H9 (cell line): Measurements from ENCODE around the gene XPC. TPM values are rescaled to one million over a fixed set of nuclear protein-coding genes. Genes with fewer than 3 reads are reported as not detected.

Source experiments
- DNase-seq: peaks from one replicate; pipeline ENCODE4 v3.0.0-alpha.2; 2017
- H2AFZ ChIP-seq: one replicate; pipeline ENCODE4 v1.6.1; 2013; ENCODE audit warnings: mild to moderate bottlenecking, low read length, control low read depth, moderate library complexity
- H2AK5ac ChIP-seq: 2 replicates; pipeline ENCODE4 v1.6.1; 2013; ENCODE audit warnings: low read length, control low read depth, mixed read lengths; ENCODE audit not compliant: insufficient read length
- H2BK120ac ChIP-seq: one replicate; pipeline ENCODE4 v1.6.1; 2013; ENCODE audit warnings: low read depth, mild to moderate bottlenecking, low read length, control low read depth, inconsistent platforms; ENCODE audit not compliant: poor library complexity, severe bottlenecking
- H2BK12ac ChIP-seq: 2 replicates; pipeline ENCODE4 v1.6.1; 2013; ENCODE audit warnings: low read length, control low read depth, mixed read lengths, low read depth; ENCODE audit not compliant: insufficient read length
- H2BK15ac ChIP-seq: 2 replicates; pipeline ENCODE4 v1.6.1; 2013; ENCODE audit warnings: low read depth, low read length, control low read depth
- H2BK20ac ChIP-seq: one replicate; pipeline ENCODE4 v1.6.1; 2013; ENCODE audit warnings: low read depth, mild to moderate bottlenecking, low read length, control low read depth, inconsistent platforms; ENCODE audit not compliant: poor library complexity, severe bottlenecking
- H2BK5ac ChIP-seq: 2 replicates; pipeline ENCODE4 v1.6.1; 2013; ENCODE audit warnings: low read length, control low read depth, mixed read lengths; ENCODE audit not compliant: insufficient read length
- H3K14ac ChIP-seq: 2 replicates; pipeline ENCODE4 v1.6.1; 2013; ENCODE audit warnings: low read length, control low read depth; ENCODE audit not compliant: insufficient read depth
- H3K18ac ChIP-seq: 2 replicates; pipeline ENCODE4 v1.6.1; 2013; ENCODE audit warnings: low read depth, mild to moderate bottlenecking, mixed read lengths, low read length, control low read depth; ENCODE audit not compliant: insufficient read length
- H3K23ac ChIP-seq: 2 replicates; pipeline ENCODE4 v1.6.1; 2013; ENCODE audit warnings: low read length, control low read depth, mixed read lengths, low read depth; ENCODE audit not compliant: insufficient read length
- H3K23me2 ChIP-seq: 2 replicates; pipeline ENCODE4 v1.6.1; 2013; ENCODE audit warnings: low read depth, mild to moderate bottlenecking, mixed read lengths, low read length, control low read depth; ENCODE audit not compliant: insufficient read length, poor library complexity, severe bottlenecking
- H3K27ac ChIP-seq: 2 replicates; pipeline ENCODE4 v1.5.1; 2013; ENCODE audit warnings: low read length, control low read depth, mixed read lengths, low read depth; ENCODE audit not compliant: insufficient read length
- H3K27me3 ChIP-seq: 2 replicates; pipeline ENCODE4 v1.6.1; 2013; ENCODE audit warnings: low read length, control low read depth, inconsistent platforms; ENCODE audit not compliant: insufficient read depth
- H3K4ac ChIP-seq: 2 replicates; pipeline ENCODE4 v1.6.1; 2013; ENCODE audit warnings: low read depth, mild to moderate bottlenecking, control low read depth, inconsistent platforms, low read length, moderate library complexity
- H3K4me1 ChIP-seq: 2 replicates; pipeline ENCODE4 v1.6.1; 2013; ENCODE audit warnings: low read length, control low read depth, inconsistent platforms; ENCODE audit not compliant: insufficient read depth
- H3K4me2 ChIP-seq: 2 replicates; pipeline ENCODE4 v1.6.1; 2013; ENCODE audit warnings: low read length, control low read depth, mixed read lengths; ENCODE audit not compliant: insufficient read length, insufficient read depth
- H3K56ac ChIP-seq: 2 replicates; pipeline ENCODE4 v1.6.1; 2013; ENCODE audit warnings: low read depth, mild to moderate bottlenecking, mixed read lengths, low read length, control low read depth; ENCODE audit not compliant: insufficient read length
- H3K79me1 ChIP-seq: 2 replicates; pipeline ENCODE4 v1.6.1; 2013; ENCODE audit warnings: low read depth, mild to moderate bottlenecking, moderate library complexity, low read length, control low read depth, inconsistent platforms; ENCODE audit not compliant: insufficient read depth, poor library complexity, severe bottlenecking
- H3K79me2 ChIP-seq: 2 replicates; pipeline ENCODE4 v1.6.1; 2013; ENCODE audit warnings: low read length, control low read depth, inconsistent platforms; ENCODE audit not compliant: insufficient read depth
- H3K9ac ChIP-seq: 2 replicates; pipeline ENCODE4 v1.6.1; 2013; ENCODE audit warnings: low read length, control low read depth, mixed read lengths; ENCODE audit not compliant: insufficient read length; ENCODE audit errors: extremely low read depth
- H3K9me3 ChIP-seq: one replicate; pipeline ENCODE4 v1.6.1; 2013; ENCODE audit warnings: low read depth, low read length, inconsistent platforms; ENCODE audit not compliant: control insufficient read depth
- H3T11ph ChIP-seq: one replicate; pipeline ENCODE4 v1.6.1; 2013; ENCODE audit warnings: mild to moderate bottlenecking, low read length, control low read depth, inconsistent platforms
- H4K20me1 ChIP-seq: one replicate; pipeline ENCODE4 v1.6.1; 2013; ENCODE audit not compliant: control insufficient read depth, insufficient read length, insufficient read depth
- H4K5ac ChIP-seq: 2 replicates; pipeline ENCODE4 v1.6.1; 2013; ENCODE audit warnings: low read depth, mild to moderate bottlenecking, mixed read lengths, low read length, control low read depth; ENCODE audit not compliant: insufficient read length
- H4K8ac ChIP-seq: replicated peaks from 2 replicates; pipeline ENCODE4 v1.6.1; 2013; ENCODE audit warnings: low read length, control low read depth, mixed read lengths, low read depth; ENCODE audit not compliant: insufficient read length
- H4K91ac ChIP-seq: 2 replicates; pipeline ENCODE4 v1.6.1; 2013; ENCODE audit warnings: low read depth, mild to moderate bottlenecking, moderate library complexity, mixed read lengths, low read length, control low read depth; ENCODE audit not compliant: insufficient read length
- H3K27ac Mint-ChIP-seq, 3 experiments: 2 replicates in 2 of 3; 3 replicates in 1 of 3; pipeline ENCODE4 v1.8.0; 2020 to 2021; ENCODE audit warnings: mixed read lengths in 3 of 3, mild to moderate bottlenecking in 1 of 3, moderate library complexity in 1 of 3
- H3K27me3 Mint-ChIP-seq: 2 replicates; pipeline ENCODE4 v1.8.0; 2021; ENCODE audit warnings: low read depth, mild to moderate bottlenecking, moderate library complexity, mixed read lengths
- H3K36me3 Mint-ChIP-seq, 3 experiments: 2 replicates in 2 of 3; 3 replicates in 1 of 3; pipeline ENCODE4 v1.8.0; 2020 to 2021; ENCODE audit warnings: low read depth in 3 of 3, mixed read lengths in 3 of 3; ENCODE audit not compliant: insufficient read depth in 1 of 3
- H3K4me1 Mint-ChIP-seq, 2 experiments: 2 replicates each; pipeline ENCODE4 v1.8.0; 2020; ENCODE audit warnings: mixed read lengths in 2 of 2
- H3K4me3 Mint-ChIP-seq, 2 experiments: 2 replicates in 1 of 2; 3 replicates in 1 of 2; pipeline ENCODE4 v1.8.0; 2020 to 2021; ENCODE audit warnings: mild to moderate bottlenecking in 2 of 2, mixed read lengths in 2 of 2, moderate library complexity in 1 of 2
- H3K9me3 Mint-ChIP-seq, 2 experiments: 2 replicates in 1 of 2; 3 replicates in 1 of 2; pipeline ENCODE4 v1.8.0; 2020; ENCODE audit warnings: mild to moderate bottlenecking in 2 of 2, mixed read lengths in 2 of 2, moderate library complexity in 1 of 2
- WGBS: extraction: QIAGEN DNeasy Blood & Tissue Kit; methylation state at CpG from one replicate; pipeline ENCODE4 v1.1.7; 2013; ENCODE audit warnings: missing lambda C conversion rate, low lambda C conversion rate, mixed read lengths; ENCODE audit not compliant: insufficient read length; ENCODE audit errors: extremely low coverage; 5-methylcytosine and 5-hydroxymethylcytosine counted together
- total RNA-seq: library from RNA; stranded (reverse); gene quantifications from 2 replicates; pipeline ENCODE4 v1.2.1, GENCODE V29; 2021
- TF ChIP-seq, protein P1 (sequence below): fragments of 200-600 bp; sonication (generic); conservative IDR thresholded peaks from 3 replicates; pipeline ENCODE4 v1.8.0; 2021; ENCODE audit warnings: antibody characterized with exemption, mild to moderate bottlenecking

XPC gene
- total RNA-seq, 1 experiment from 2014 or later: 30.3 TPM

DNA sequence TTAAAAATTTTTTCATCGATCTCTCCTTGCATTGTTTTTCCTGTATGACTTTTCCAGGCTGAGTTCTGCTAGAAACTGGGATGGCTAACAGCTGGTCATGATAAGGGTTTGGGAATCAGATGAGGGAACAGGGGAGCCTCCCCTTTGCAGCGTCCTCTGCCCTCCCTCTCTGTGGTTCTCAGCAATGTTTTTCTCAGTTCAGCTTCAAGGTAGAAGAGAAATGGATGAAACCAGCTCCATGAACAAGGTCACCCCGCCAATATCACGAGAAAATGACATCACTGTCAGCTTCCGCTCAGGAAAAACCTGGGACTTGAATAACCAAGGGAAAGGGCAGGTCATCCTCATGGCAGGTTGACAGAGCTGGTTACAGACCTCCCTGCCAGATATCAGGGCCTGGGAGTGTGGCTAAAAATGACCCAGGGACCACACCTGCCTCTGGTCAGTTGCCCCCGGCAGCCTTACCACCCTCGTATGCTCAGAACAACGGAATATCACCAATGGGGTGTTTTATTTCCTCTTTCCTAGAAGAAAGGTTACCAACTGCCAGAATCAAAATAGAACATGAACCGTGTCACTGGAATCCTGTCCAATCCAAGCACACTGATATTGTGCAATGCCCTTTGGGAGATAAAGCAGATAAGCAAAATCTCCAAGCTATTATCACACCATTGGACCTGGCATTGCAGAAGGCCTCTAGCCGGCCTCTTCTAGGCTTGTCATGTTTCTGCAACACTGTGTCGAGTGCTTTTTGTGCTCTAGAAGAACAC lies 26.3 kb upstream of the XPC start:
- H2BK20ac ChIP-seq: no peak overlapping the region
- H3K4me2 ChIP-seq: no peak overlapping the region
- H3K4me1 Mint-ChIP-seq: peaks cover 3 to 7% of the 10 kb centered on the region in 2 experiments; a peak in 3 of 4 replicates
- H3K9ac ChIP-seq: no peak overlapping the region
- no peak overlapping the region for H3K4ac ChIP-seq
- no peaks in the 10 kb centered on the region for H3K27me3 ChIP-seq
- H2AK5ac ChIP-seq: no peak overlapping the region
- TF ChIP-seq, protein P1, sequence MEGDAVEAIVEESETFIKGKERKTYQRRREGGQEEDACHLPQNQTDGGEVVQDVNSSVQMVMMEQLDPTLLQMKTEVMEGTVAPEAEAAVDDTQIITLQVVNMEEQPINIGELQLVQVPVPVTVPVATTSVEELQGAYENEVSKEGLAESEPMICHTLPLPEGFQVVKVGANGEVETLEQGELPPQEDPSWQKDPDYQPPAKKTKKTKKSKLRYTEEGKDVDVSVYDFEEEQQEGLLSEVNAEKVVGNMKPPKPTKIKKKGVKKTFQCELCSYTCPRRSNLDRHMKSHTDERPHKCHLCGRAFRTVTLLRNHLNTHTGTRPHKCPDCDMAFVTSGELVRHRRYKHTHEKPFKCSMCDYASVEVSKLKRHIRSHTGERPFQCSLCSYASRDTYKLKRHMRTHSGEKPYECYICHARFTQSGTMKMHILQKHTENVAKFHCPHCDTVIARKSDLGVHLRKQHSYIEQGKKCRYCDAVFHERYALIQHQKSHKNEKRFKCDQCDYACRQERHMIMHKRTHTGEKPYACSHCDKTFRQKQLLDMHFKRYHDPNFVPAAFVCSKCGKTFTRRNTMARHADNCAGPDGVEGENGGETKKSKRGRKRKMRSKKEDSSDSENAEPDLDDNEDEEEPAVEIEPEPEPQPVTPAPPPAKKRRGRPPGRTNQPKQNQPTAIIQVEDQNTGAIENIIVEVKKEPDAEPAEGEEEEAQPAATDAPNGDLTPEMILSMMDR: no peak
- no peak overlapping the region for H3T11ph ChIP-seq
- DNase-seq: no peak
- H3K4me3 Mint-ChIP-seq: no peak overlapping the region
- no peak overlapping the region for H2BK5ac ChIP-seq
- no peak overlapping the region for H2BK15ac ChIP-seq
- no peak overlapping the region for H3K23ac ChIP-seq
- H3K27ac Mint-ChIP-seq: no peak overlapping the region
- H3K79me2 ChIP-seq: no peaks in the 10 kb centered on the region
- no peak overlapping the region for H4K91ac ChIP-seq
- H3K18ac ChIP-seq: no peak overlapping the region
- no CpG with 5 or more reads among the region's 11 CpGs for WGBS
- H3K14ac ChIP-seq: no peak overlapping the region
- no peak overlapping the region for H4K8ac ChIP-seq
- H4K5ac ChIP-seq: no peak overlapping the region
- no peak overlapping the region for H2BK120ac ChIP-seq
- H2AFZ ChIP-seq: no peak overlapping the region
- no peaks in the 10 kb centered on the region for H3K79me1 ChIP-seq
- H4K20me1 ChIP-seq: peaks cover 2% of the 10 kb centered on the region
- no peaks in the 10 kb centered on the region for H3K9me3 ChIP-seq
- peaks cover 0 to 3% (median 0%) of the 10 kb centered on the region in 3 experiments; a peak in 2 of 7 replicates for H3K36me3 Mint-ChIP-seq
- no peak overlapping the region for H2BK12ac ChIP-seq
- no peaks in the 10 kb centered on the region; the same call in 1 of the 2 replicates for H3K27me3 Mint-ChIP-seq
- H3K9me3 Mint-ChIP-seq: no peaks in the 10 kb centered on the region
- H3K27ac ChIP-seq: no peak overlapping the region
- no peaks in the 10 kb centered on the region for H3K23me2 ChIP-seq
- H3K56ac ChIP-seq: no peak overlapping the region
- no peaks in the 10 kb centered on the region for H3K4me1 ChIP-seq
